ENCODE results near the gene YIPF6. TPM values are rescaled to one million over a fixed set of nuclear protein-coding genes. Genes with fewer than 3 reads are reported as not detected.

Gene YIPF6
- total and polyA plus RNA-seq, 2 donors (not counting 1 experiment from before 2014, with no cell fraction given), result 2.4 to 18.6 TPM

- TF ChIP-seq EZH2 (IDR thresholded peaks at IDR 0.05; ENCODE audit: borderline replicate concordance, insufficient read depth, low read depth, low read length, poor library complexity, severe bottlenecking) (no peak), CTCF (IDR thresholded peaks at IDR 0.05) (no peak)
- H3K27ac Mint-ChIP-seq, result no peak overlapping the region
- H3K4me3 Mint-ChIP-seq, result no peak overlapping the region
- H3K79me2 ChIP-seq (ENCODE audit: control insufficient read depth, insufficient read depth, low read length), result no peaks in the 10 kb centered on the region
- H3K4me1 ChIP-seq (ENCODE audit: control insufficient read depth in 2 of 2, insufficient read depth in 2 of 2, low read length in 2 of 2), result no peaks in the 10 kb centered on the region
- no peaks in the 10 kb centered on the region for H3K36me3 ChIP-seq (replicated peaks in 1 of 2; ENCODE audit: control extremely low read depth in 1 of 2, control insufficient read depth in 1 of 2, extremely low read depth in 1 of 2, insufficient read depth in 2 of 2, low read length in 1 of 2)
- no CpG with 5 or more reads among the region's 3 CpGs for WGBS (ENCODE audit: insufficient coverage)
- no peaks in the 10 kb centered on the region for H3K27me3 Mint-ChIP-seq
- H4K20me1 ChIP-seq (ENCODE audit: control insufficient read depth, insufficient read depth, low read length, poor library complexity, severe bottlenecking), result no peaks in the 10 kb centered on the region
- no peak overlapping the region for H3K9ac ChIP-seq (ENCODE audit: low read length)
- no peak overlapping the region for H3K4me2 ChIP-seq (replicated peaks; ENCODE audit: low read depth, low read length, poor library complexity, severe bottlenecking)
- POLR2A ChIA-PET, result no interaction called here
- CTCF ChIA-PET, result no interaction called here
- intact Hi-C loops (cut with micrococcal nuclease), result no loop called here
- ATAC-seq (ENCODE audit: low read depth) (no peak), DNase-seq (no peak)
- H3K9me3 ChIP-seq (ENCODE audit: control extremely low read depth in 1 of 3, control insufficient read depth in 2 of 3, insufficient read depth in 1 of 3, low read length in 2 of 3), result no peaks in the 10 kb centered on the region
- H3K4me1 Mint-ChIP-seq, result no peaks in the 10 kb centered on the region
- no peak overlapping the region for H3K4me3 ChIP-seq (ENCODE audit: control extremely low read depth in 1 of 5, extremely low read depth in 1 of 5, insufficient read depth in 1 of 5, low read depth in 2 of 5, low read length in 4 of 5)
- H2AFZ ChIP-seq (ENCODE audit: insufficient read depth, low read depth, low read length, poor library complexity, severe bottlenecking), result no peak overlapping the region
- no peak overlapping the region for H3K27ac ChIP-seq (ENCODE audit: low read length in 2 of 2)
- H3K27me3 ChIP-seq (replicated peaks in 1 of 4; ENCODE audit: control extremely low read depth in 1 of 4, control insufficient read depth in 3 of 4, insufficient read depth in 4 of 4, low read length in 3 of 4), result no peaks in the 10 kb centered on the region
- no peaks in the 10 kb centered on the region for H3K9me3 Mint-ChIP-seq (ENCODE audit: insufficient read depth)
Measured at GRCh38 chrX:68574240-68574639, 75.4 kb downstream of the YIPF6 start.

GRCh38 chrX:68579810-68580209, 81.0 kb downstream of the YIPF6 start:
- no peaks in the 10 kb centered on the region for H3K79me2 ChIP-seq (ENCODE audit: control insufficient read depth, insufficient read depth, low read length)
- ChIA-PET POLR2A (no interaction called here), CTCF (no interaction called here)
- intact Hi-C loops (cut with micrococcal nuclease), result no loop called here
- H2AFZ ChIP-seq (ENCODE audit: insufficient read depth, low read depth, low read length, poor library complexity, severe bottlenecking), result no peak overlapping the region
- H3K27me3 ChIP-seq (replicated peaks in 1 of 4; ENCODE audit: control extremely low read depth in 1 of 4, control insufficient read depth in 3 of 4, insufficient read depth in 4 of 4, low read length in 3 of 4), result no peaks in the 10 kb centered on the region
- WGBS (ENCODE audit: insufficient coverage), result 73% methylated on average over 3 of the region's 3 CpGs
- H3K4me3 ChIP-seq (ENCODE audit: control extremely low read depth in 1 of 5, extremely low read depth in 1 of 5, insufficient read depth in 1 of 5, low read depth in 2 of 5, low read length in 4 of 5), result no peak overlapping the region
- no peak for ATAC-seq (ENCODE audit: low read depth)
- H3K27ac ChIP-seq (ENCODE audit: low read length in 2 of 2), result no peak overlapping the region
- DNase-seq, result no peak
- no peaks in the 10 kb centered on the region for H3K27me3 Mint-ChIP-seq
- H4K20me1 ChIP-seq (ENCODE audit: control insufficient read depth, insufficient read depth, low read length, poor library complexity, severe bottlenecking), result no peaks in the 10 kb centered on the region
- H3K9me3 Mint-ChIP-seq (ENCODE audit: insufficient read depth), result no peaks in the 10 kb centered on the region
- no peak overlapping the region for H3K9ac ChIP-seq (ENCODE audit: low read length)
- no peaks in the 10 kb centered on the region for H3K4me1 Mint-ChIP-seq
- no peaks in the 10 kb centered on the region for H3K36me3 ChIP-seq (replicated peaks in 1 of 2; ENCODE audit: control extremely low read depth in 1 of 2, control insufficient read depth in 1 of 2, extremely low read depth in 1 of 2, insufficient read depth in 2 of 2, low read length in 1 of 2)
- TF ChIP-seq EZH2 (IDR thresholded peaks at IDR 0.05; ENCODE audit: borderline replicate concordance, insufficient read depth, low read depth, low read length, poor library complexity, severe bottlenecking), result no peak
- TF ChIP-seq CTCF (IDR thresholded peaks at IDR 0.05), result no peak
- H3K9me3 ChIP-seq (ENCODE audit: control extremely low read depth in 1 of 3, control insufficient read depth in 2 of 3, insufficient read depth in 1 of 3, low read length in 2 of 3), result no peaks in the 10 kb centered on the region
- no peak overlapping the region for H3K4me2 ChIP-seq (replicated peaks; ENCODE audit: low read depth, low read length, poor library complexity, severe bottlenecking)
- no peak overlapping the region for H3K4me3 Mint-ChIP-seq
- H3K4me1 ChIP-seq (ENCODE audit: control insufficient read depth in 2 of 2, insufficient read depth in 2 of 2, low read length in 2 of 2), result no peaks in the 10 kb centered on the region
- no peak overlapping the region for H3K27ac Mint-ChIP-seq

All from B cell (primary cell).